ENCODE data around the gene SYT1. TPM values are rescaled to one million over a fixed set of nuclear protein-coding genes. Genes with fewer than 3 reads are reported as not detected.

The SYT1 gene
- total and polyA plus RNA-seq, 8 donors = 0.16 to 1.2 (median 0.26) TPM

GRCh38 chr12:79421236-79421740 is 556.7 kb downstream of the SYT1 start:
- no peak for ATAC-seq
- FAIRE-seq = no peak
- Histone ChIP-seq H3K9me3 (no peaks in the 10 kb centered on the region), H3K36me3 (no peaks in the 10 kb centered on the region), H3K4me3 (no peak overlapping the region), H3K4me1 (peaks cover 2 to 11% (median 4%) of the 10 kb centered on the region in 3 donors), H3K27me3 (peaks cover 0 to 3% (median 0%) of the 10 kb centered on the region in 4 donors), H3K27ac (no peak overlapping the region)
- WGBS, 2 donors = 78% methylated on average over 1 of the region's 1 CpG
- intact Hi-C loops (cut with DNase I) = no loop called here
- no peak for TF ChIP-seq CTCF (IDR thresholded peaks at IDR 0.05)
- no peak for DNase-seq

- FAIRE-seq (no peak), DNase-seq (no peak), ATAC-seq (no peak)
- Histone ChIP-seq H3K36me3 (no peaks in the 10 kb centered on the region), H3K4me1 (peaks cover 6 to 9% (median 9%) of the 10 kb centered on the region in 3 donors), H3K9me3 (no peaks in the 10 kb centered on the region), H3K27me3 (peaks cover 0 to 3% (median 0%) of the 10 kb centered on the region in 4 donors), H3K27ac (no peak overlapping the region), H3K4me3 (no peak overlapping the region)
- intact Hi-C loops (cut with DNase I) = no loop called here
- TF ChIP-seq CTCF (IDR thresholded peaks at IDR 0.05) = no peak
- whole genome bisulfite sequencing, 2 donors = 85 to 95% methylated on average over 3 of the region's 3 CpGs
Observed at GRCh38 chr12:79422060-79422812, 557.7 kb downstream of the SYT1 start.

DNA sequence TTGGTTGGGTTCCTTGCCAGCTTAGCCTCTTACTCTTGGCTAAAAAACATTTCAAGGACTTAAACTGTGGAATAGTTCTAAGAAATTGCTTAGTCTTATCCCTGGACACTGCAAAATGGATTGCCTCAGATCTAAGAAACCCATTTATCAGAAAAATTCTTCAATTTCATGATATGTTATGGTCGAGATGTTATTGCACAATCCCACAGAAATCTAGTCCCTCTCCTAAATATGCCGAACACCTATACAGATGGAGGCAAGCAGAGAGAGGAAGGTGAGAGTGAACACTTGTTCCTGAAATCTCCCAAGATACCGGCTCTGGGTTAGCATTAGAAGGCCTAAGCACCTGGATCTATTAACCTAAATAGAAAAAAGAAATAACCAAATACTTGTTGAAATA is 559.0 kb downstream of the SYT1 start:
- TF ChIP-seq CTCF (IDR thresholded peaks at IDR 0.05) = no peak
- H3K27me3 ChIP-seq = peaks cover 0 to 3% (median 0%) of the 10 kb centered on the region in 4 donors
- intact Hi-C loops (cut with DNase I) = no loop called here
- WGBS, 2 donors = 83 to 91% methylated on average over 3 of the region's 3 CpGs
- FAIRE-seq (no peak), DNase-seq (no peak), ATAC-seq (no peak)
- H3K4me3 ChIP-seq = no peak overlapping the region
- no peaks in the 10 kb centered on the region for H3K9me3 ChIP-seq
- H3K36me3 ChIP-seq = no peaks in the 10 kb centered on the region
- H3K27ac ChIP-seq = peak overlapping the region in 1 of 4 donors; percentile 13
- peaks cover 5 to 9% (median 6%) of the 10 kb centered on the region in 3 donors for H3K4me1 ChIP-seq

- Histone ChIP-seq H3K4me1 (peaks cover 5 to 9% (median 6%) of the 10 kb centered on the region in 3 donors), H3K4me3 (no peak overlapping the region), H3K27ac (peak overlapping the region in 2 of 4 donors; percentile 16 to 40), H3K36me3 (no peaks in the 10 kb centered on the region), H3K9me3 (no peaks in the 10 kb centered on the region), H3K27me3 (peaks cover 0 to 3% (median 0%) of the 10 kb centered on the region in 4 donors)
- ATAC-seq = peak; percentile 47 to 73 (median 60)
- no peak for FAIRE-seq
- intact Hi-C loops (cut with DNase I) = no loop called here
- no peak for TF ChIP-seq CTCF (IDR thresholded peaks at IDR 0.05)
- WGBS, 2 donors = 48 to 51% methylated on average over 2 of the region's 2 CpGs
- no peak for DNase-seq
Observed at GRCh38 chr12:79424109-79424721, 559.6 kb downstream of the SYT1 start.
